ENCODE measurements around the gene MYZAP.
A peak's percentile ranks its signal among the peaks of the same experiment; 100 is the strongest.

MYZAP gene

DNA sequence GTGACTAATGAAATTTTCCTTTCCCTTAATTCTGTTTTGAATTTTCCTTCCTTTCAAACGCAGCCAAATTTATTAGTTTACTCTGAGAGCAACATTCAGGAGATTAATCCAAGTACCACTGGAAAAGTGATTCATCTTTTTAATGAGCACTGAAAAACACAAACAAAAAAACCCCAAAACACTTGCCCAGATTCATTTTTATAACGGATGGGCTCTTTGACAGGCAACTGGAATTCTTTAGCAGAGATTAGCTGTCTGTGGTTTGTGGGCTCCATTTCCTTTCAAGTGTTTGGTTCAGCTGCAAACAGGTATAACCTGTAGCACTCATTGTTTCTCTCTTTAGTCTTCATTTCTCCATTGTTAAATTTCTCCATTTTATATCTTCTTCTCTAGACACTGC lies 111.7 kb downstream of the MYZAP start:
- H3K27ac ChIP-seq = no peak overlapping the region
- TF ChIP-seq ZFX (IDR thresholded peaks at IDR 0.05; ENCODE audit: borderline replicate concordance) = no peak
- no peak for TF ChIP-seq CTCF (IDR thresholded peaks at IDR 0.05)

DNA sequence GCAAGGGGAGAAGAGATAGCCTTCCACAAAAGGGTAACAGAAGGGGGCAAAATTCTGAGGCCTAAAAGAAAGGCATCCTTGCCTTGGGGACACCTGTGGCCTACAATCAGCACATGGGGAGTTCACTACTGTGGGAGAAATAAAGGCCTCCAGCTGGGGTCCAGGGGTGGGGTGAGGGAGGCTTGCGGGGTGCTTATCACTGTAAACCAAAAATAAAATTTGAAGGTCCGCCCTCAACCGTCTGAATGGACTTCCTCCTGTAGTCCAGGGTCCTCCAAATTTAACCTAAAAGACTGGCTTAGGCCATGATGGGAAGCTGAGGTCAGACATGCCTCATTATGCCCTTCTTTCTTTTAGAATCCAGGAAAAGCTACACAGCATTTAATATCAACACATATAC lies 112.7 kb downstream of the MYZAP start:
- no peak overlapping the region for H3K27ac ChIP-seq
- TF ChIP-seq CTCF (IDR thresholded peaks at IDR 0.05) (no peak), ZFX (IDR thresholded peaks at IDR 0.05; ENCODE audit: borderline replicate concordance) (no peak)

- H3K27ac ChIP-seq = peak overlapping the region; percentile 86
- no peak for TF ChIP-seq CTCF (IDR thresholded peaks at IDR 0.05)
- TF ChIP-seq ZFX (IDR thresholded peaks at IDR 0.05; ENCODE audit: borderline replicate concordance) = no peak
Measured at GRCh38 chr15:57705746-57706404, 114.2 kb downstream of the MYZAP start.

GRCh38 chr15:57706405-57707209 lies 114.9 kb downstream of the MYZAP start, which contains the start of gene POLR2M:
POLR2M (plus strand) TSS chr15:57706714; CDS start chr15:57706843, 129 bp downstream.
- TF ChIP-seq ZFX (IDR thresholded peaks at IDR 0.05; ENCODE audit: borderline replicate concordance) = no peak
- no peak for TF ChIP-seq CTCF (IDR thresholded peaks at IDR 0.05)
- H3K27ac ChIP-seq = peak within 1 kb of the TSS; percentile 86

GRCh38 chr15:57708047-57708446 lies 116.3 kb downstream of the MYZAP start:
- no peak for TF ChIP-seq ZFX (IDR thresholded peaks at IDR 0.05; ENCODE audit: borderline replicate concordance)
- TF ChIP-seq CTCF (IDR thresholded peaks at IDR 0.05) = no peak
- no peak overlapping the region for H3K27ac ChIP-seq

- no peak overlapping the region for H3K27ac ChIP-seq
- TF ChIP-seq ZFX (IDR thresholded peaks at IDR 0.05; ENCODE audit: borderline replicate concordance) (no peak), CTCF (IDR thresholded peaks at IDR 0.05) (no peak)
Measured at GRCh38 chr15:57718309-57718708, 126.6 kb downstream of the MYZAP start.

DNA sequence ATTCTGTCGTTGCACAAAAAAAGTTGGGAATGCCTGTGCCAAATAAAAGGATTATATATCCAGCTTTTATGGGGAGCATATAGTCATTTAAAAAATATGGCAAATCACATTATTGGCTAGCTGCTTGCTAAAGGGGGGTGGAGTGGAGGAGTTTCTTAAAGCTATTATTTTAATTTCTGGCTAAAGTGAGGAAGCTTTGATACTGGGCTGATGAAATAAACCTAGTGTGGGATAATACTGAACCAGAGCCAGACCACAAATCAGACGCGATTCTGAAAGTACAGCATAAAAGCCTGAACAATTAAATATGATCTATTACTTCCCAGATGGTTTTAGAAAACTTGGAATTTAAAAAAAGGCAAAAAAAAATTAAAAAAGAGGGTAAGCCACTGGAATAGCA lies 129.2 kb downstream of the MYZAP start:
- no peak for TF ChIP-seq CTCF (IDR thresholded peaks at IDR 0.05)
- no peak for TF ChIP-seq ZFX (IDR thresholded peaks at IDR 0.05; ENCODE audit: borderline replicate concordance)
- no peak overlapping the region for H3K27ac ChIP-seq

All from 22Rv1 (cell line).